ENCODE data around the gene UNC13A. TPM values are rescaled to one million over a fixed set of nuclear protein-coding genes. Genes with fewer than 3 reads are reported as not detected.

UNC13A gene
- total and polyA plus RNA-seq, 2 of the 8 experiments (the other 6 are each of a cell fraction or from before 2014, with no cell fraction given) = 13.1 to 47.6 TPM

- Histone ChIP-seq H2BK12ac (ENCODE audit: low read depth, low read length) (no peak overlapping the region), H3K23me2 (ENCODE audit: low read depth, low read length) (no peaks in the 10 kb centered on the region), H3K4me2 (ENCODE audit: insufficient read depth in 1 of 2, low read depth in 2 of 2, low read length in 2 of 2) (no peak overlapping the region), H3K4me3 (ENCODE audit: extremely low read depth in 1 of 4, insufficient read depth in 2 of 4, low read depth in 3 of 4, low read length in 4 of 4) (no peak overlapping the region), H4K8ac (ENCODE audit: extremely low read depth, insufficient read depth, low read length) (no peak overlapping the region), H3K23ac (ENCODE audit: insufficient read length) (no peak overlapping the region), H3K9ac (replicated peaks in 1 of 4; ENCODE audit: extremely low read depth in 1 of 4, low read depth in 3 of 4, low read length in 3 of 4) (no peak overlapping the region), H3K4ac (replicated peaks; ENCODE audit: insufficient read length, low read depth, low read length) (no peak overlapping the region), H4K20me1 (replicated peaks in 1 of 2; ENCODE audit: control insufficient read depth in 1 of 2, insufficient read depth in 2 of 2, low read length in 2 of 2) (peaks cover 14 to 17% of the 10 kb centered on the region in 2 experiments), H2BK20ac (ENCODE audit: low read length) (no peak overlapping the region), H2BK15ac (ENCODE audit: low read length) (no peak overlapping the region), H3K14ac (ENCODE audit: insufficient read length) (no peak overlapping the region), H3K27me3 (replicated peaks in 1 of 4; ENCODE audit: control insufficient read depth in 3 of 4, extremely low read depth in 1 of 4, insufficient read depth in 3 of 4, low read length in 3 of 4) (no peaks in the 10 kb centered on the region), H3K79me2 (ENCODE audit: control insufficient read depth in 1 of 2, insufficient read depth in 2 of 2, low read length in 2 of 2) (peaks cover 0 to 22% of the 10 kb centered on the region in 2 experiments; a peak in 2 of 4 replicates), H2AK5ac (ENCODE audit: low read depth, low read length) (no peak overlapping the region), H3K4me1 (replicated peaks in 1 of 4; ENCODE audit: control insufficient read depth in 3 of 4, insufficient read depth in 4 of 4, low read length in 3 of 4) (peaks cover 0 to 3% (median 2%) of the 10 kb centered on the region in 4 experiments; a peak in 4 of 7 replicates), H4K5ac (ENCODE audit: insufficient read length, low read depth, low read length) (no peak overlapping the region), H4K91ac (replicated peaks; ENCODE audit: insufficient read length, low read length) (no peak overlapping the region), H3K27ac (ENCODE audit: low read depth, low read length) (no peak overlapping the region), H3K9me3 (ENCODE audit: insufficient read depth in 2 of 2, low read depth in 1 of 2, low read length in 1 of 2) (no peaks in the 10 kb centered on the region), H3K18ac (ENCODE audit: extremely low read depth, low read length) (no peak overlapping the region), H3K56ac (replicated peaks; ENCODE audit: insufficient read length, low read depth, low read length) (no peak overlapping the region), H2AFZ (ENCODE audit: low read length) (no peak overlapping the region), H3K36me3 (ENCODE audit: control insufficient read depth in 2 of 4, insufficient read depth in 4 of 4, low read length in 3 of 4) (peaks cover 12 to 31% (median 25%) of the 10 kb centered on the region in 4 experiments), H2BK5ac (ENCODE audit: low read depth, low read length) (peak overlapping the region; percentile 77), H2BK120ac (replicated peaks; ENCODE audit: low read depth, low read length) (no peak overlapping the region), H3K79me1 (ENCODE audit: low read depth, low read length) (peaks cover 6% of the 10 kb centered on the region; the same call in 1 of the 2 replicates)
- WGBS, 2 experiments (ENCODE audit: extremely low coverage in 1 of 2, insufficient coverage in 1 of 2, insufficient read length in 1 of 2, insufficient replicate concordance in 2 of 2, low coverage in 1 of 2, low lambda C conversion rate in 2 of 2, missing lambda C conversion rate in 1 of 2) = 91% methylated on average over 5 of the region's 5 CpGs; no CpG with 5 or more reads in 1 of the 2 experiments
- POLR2A ChIA-PET (ENCODE audit: partially characterized antibody) = interaction anchor here (0.9 to 2.3 kb wide), 2 partner anchors 15 to 56 kb away, joined by 3 to 7 read pairs; no protein-coding TSS in a partner anchor
- DNase-seq (ENCODE audit: low read depth in 1 of 2, low spot score in 2 of 2) (no peak), FAIRE-seq (no peak)
- CTCF ChIA-PET (ENCODE audit: partially characterized antibody) = interaction anchor here (0.9 to 11.4 kb wide), 6 partner anchors 10 to 121 kb away, joined by 3 to 78 read pairs (median 6); no protein-coding TSS in a partner anchor
- TF ChIP-seq TAF1 (IDR thresholded peaks at IDR 0.05; ENCODE audit: low read depth, low read length) (no peak), JUN (IDR thresholded peaks at IDR 0.05; ENCODE audit: low read depth, low read length) (no peak), SIN3A (conservative IDR thresholded peaks at IDR 0.05 in 1 of 2, IDR thresholded peaks at IDR 0.05 in 1 of 2; ENCODE audit: low read depth in 1 of 2, low read length in 2 of 2) (no peak), SUZ12 (IDR thresholded peaks at IDR 0.05; ENCODE audit: low read length) (no peak)
Observed at GRCh38 chr19:17735410-17735809, 47.3 kb upstream of the UNC13A start.
